ENCODE data around the gene PAK1. TPM values are rescaled to one million over a fixed set of nuclear protein-coding genes. Genes with fewer than 3 reads are reported as not detected.

The PAK1 gene
- total and polyA plus RNA-seq, 2 donors (not counting 3 experiments of a cell fraction or from before 2014, with no cell fraction given): 5.6 to 12.9 TPM

DNA sequence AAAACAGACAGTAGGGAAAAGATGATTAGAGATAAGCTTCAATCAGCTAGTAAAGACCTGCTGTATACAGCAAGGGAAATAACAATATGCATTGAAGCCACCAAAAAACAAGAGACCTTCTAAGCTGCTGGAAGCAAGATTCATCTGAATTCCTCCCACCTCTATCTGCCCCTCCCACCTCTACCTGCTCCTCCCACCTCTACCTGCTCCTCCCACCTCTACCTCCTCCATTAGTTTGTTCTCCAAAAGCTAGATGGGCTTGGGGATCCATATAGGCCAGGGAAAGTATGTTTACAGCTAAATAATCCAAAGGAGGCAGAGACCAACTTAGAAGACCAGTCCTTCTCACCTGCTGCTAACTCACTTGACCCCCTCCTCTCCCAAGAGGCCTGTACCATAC, 33.2 kb downstream of the PAK1 start:
- no peaks in the 10 kb centered on the region for H3K79me2 ChIP-seq (ENCODE audit: control insufficient read depth, insufficient read depth, low read length)
- H3K9me3 ChIP-seq (replicated peaks; ENCODE audit: control insufficient read depth, insufficient read depth, low read length): no peaks in the 10 kb centered on the region
- peaks cover 7 to 18% of the 10 kb centered on the region in 2 experiments for H3K27me3 ChIP-seq (ENCODE audit: control insufficient read depth in 2 of 2, insufficient read depth in 2 of 2, low read length in 2 of 2)
- no peak overlapping the region for H2AFZ ChIP-seq (ENCODE audit: low read depth, low read length)
- CTCF ChIA-PET: interaction anchor here (1.2 to 1.3 kb wide), 2 partner anchors 21 to 245 kb away, joined by 3 read pairs; no protein-coding TSS in a partner anchor
- TF ChIP-seq JUN (IDR thresholded peaks at IDR 0.05; ENCODE audit: borderline replicate concordance, insufficient read depth, insufficient read length, low read depth) (no peak), EZH2 (IDR thresholded peaks at IDR 0.05; ENCODE audit: borderline replicate concordance, low read depth, low read length, severe bottlenecking) (no peak), POLR2A (IDR thresholded peaks at IDR 0.05; ENCODE audit: low read depth, low read length) (no peak), FOS (IDR thresholded peaks at IDR 0.05; ENCODE audit: borderline replicate concordance, insufficient read depth, low read length) (no peak), MYC (IDR thresholded peaks at IDR 0.05; ENCODE audit: low read depth, low read length) (no peak), GATA2 (IDR thresholded peaks at IDR 0.05; ENCODE audit: insufficient read depth, insufficient read length, low read depth, low read length) (no peak), MAX (IDR thresholded peaks at IDR 0.05; ENCODE audit: insufficient read depth, insufficient read length) (no peak), POLR2AphosphoS5 (IDR thresholded peaks at IDR 0.05; ENCODE audit: insufficient read depth, low read depth, low read length) (no peak)
- TF ChIP-seq, protein P1, sequence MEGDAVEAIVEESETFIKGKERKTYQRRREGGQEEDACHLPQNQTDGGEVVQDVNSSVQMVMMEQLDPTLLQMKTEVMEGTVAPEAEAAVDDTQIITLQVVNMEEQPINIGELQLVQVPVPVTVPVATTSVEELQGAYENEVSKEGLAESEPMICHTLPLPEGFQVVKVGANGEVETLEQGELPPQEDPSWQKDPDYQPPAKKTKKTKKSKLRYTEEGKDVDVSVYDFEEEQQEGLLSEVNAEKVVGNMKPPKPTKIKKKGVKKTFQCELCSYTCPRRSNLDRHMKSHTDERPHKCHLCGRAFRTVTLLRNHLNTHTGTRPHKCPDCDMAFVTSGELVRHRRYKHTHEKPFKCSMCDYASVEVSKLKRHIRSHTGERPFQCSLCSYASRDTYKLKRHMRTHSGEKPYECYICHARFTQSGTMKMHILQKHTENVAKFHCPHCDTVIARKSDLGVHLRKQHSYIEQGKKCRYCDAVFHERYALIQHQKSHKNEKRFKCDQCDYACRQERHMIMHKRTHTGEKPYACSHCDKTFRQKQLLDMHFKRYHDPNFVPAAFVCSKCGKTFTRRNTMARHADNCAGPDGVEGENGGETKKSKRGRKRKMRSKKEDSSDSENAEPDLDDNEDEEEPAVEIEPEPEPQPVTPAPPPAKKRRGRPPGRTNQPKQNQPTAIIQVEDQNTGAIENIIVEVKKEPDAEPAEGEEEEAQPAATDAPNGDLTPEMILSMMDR (IDR thresholded peaks at IDR 0.05; ENCODE audit: extremely low read depth in 1 of 2, insufficient read depth in 1 of 2, low read depth in 1 of 2, low read length in 2 of 2): no peak
- no peak for FAIRE-seq
- no peak overlapping the region for H3K9ac ChIP-seq (replicated peaks; ENCODE audit: extremely low read depth, insufficient read depth, low read length)
- no peaks in the 10 kb centered on the region for H4K20me1 ChIP-seq (replicated peaks; ENCODE audit: control insufficient read depth, extremely low read depth, insufficient read depth, low read length)
- H3K4me1 ChIP-seq (ENCODE audit: control insufficient read depth, extremely low read depth, insufficient read depth, low read length): no peaks in the 10 kb centered on the region
- intact Hi-C loops (cut with micrococcal nuclease): no loop called here
- no peak overlapping the region for H3K4me2 ChIP-seq (ENCODE audit: insufficient read depth, low read length)
- no peaks in the 10 kb centered on the region for H3K36me3 ChIP-seq (ENCODE audit: control insufficient read depth in 2 of 2, extremely low read depth in 1 of 2, insufficient read depth in 2 of 2, low read length in 2 of 2)
- dilution Hi-C loops (cut with MboI; ENCODE audit: extremely low pct_ligation_motif_present, low sequenced_read_pairs): no loop called here
- POLR2A ChIA-PET: no interaction called here
- H3K27ac ChIP-seq (ENCODE audit: insufficient read depth, low read depth, low read length): no peak overlapping the region
- H3K4me3 ChIP-seq (replicated peaks in 1 of 3; ENCODE audit: insufficient read depth in 1 of 3, low read depth in 1 of 3, low read length in 3 of 3): no peak overlapping the region
- no peak for DNase-seq (ENCODE audit: low read depth, low spot score)
- no peaks in the 10 kb centered on the region for H3K9me1 ChIP-seq (replicated peaks; ENCODE audit: control insufficient read depth, extremely low read depth, insufficient read depth, low read length)
- BruUV-seq (replicated peaks): no TSS peak

All from endothelial cell of umbilical vein (primary cell).